A673 (cell line): ENCODE results near the gene SLC5A2. TPM values are rescaled to one million over a fixed set of nuclear protein-coding genes. Genes with fewer than 3 reads are reported as not detected.

Source experiments
- BruUV-seq: library from RNA; stranded (reverse); fragments of 400-500 nt; replicated peaks from 2 replicates; lab custom pipeline; 2021; lab: Mats Ljungman, UMichigan
- CTCF ChIA-PET: fragments of 300-600 bp; sonication (Branson Sonifier 250); formaldehyde crosslinking; loops from one replicate; lab custom pipeline; 2022; ENCODE audit warnings: antibody characterized with exemption; lab: Charles Lee
- POLR2A ChIA-PET: fragments of 300-600 bp; sonication (Branson Sonifier 250); formaldehyde crosslinking; loops from one replicate; lab custom pipeline; 2022; ENCODE audit warnings: antibody characterized with exemption; ENCODE audit not compliant: low non-redundant PET; lab: Charles Lee
- DNase-seq: peaks from one replicate; pipeline ENCODE4 v3.0.0-alpha.2; 2015; ENCODE audit warnings: low spot score
- H3K27ac ChIP-seq: fragments of 200-600 bp; sonication (generic); 2 replicates; pipeline ENCODE4 v1.5.1; 2016; ENCODE audit warnings: mixed run types, low read depth, mild to moderate bottlenecking, mixed read lengths, antibody characterized with exemption, low read length; ENCODE audit not compliant: poor library complexity, severe bottlenecking
- H3K27me3 ChIP-seq: fragments of 200-600 bp; sonication (generic); replicated peaks from 2 replicates; pipeline ENCODE4 v1.6.1; 2017; ENCODE audit warnings: mixed run types, low read depth, mild to moderate bottlenecking, mixed read lengths, antibody characterized with exemption, low read length; ENCODE audit not compliant: insufficient read depth, poor library complexity
- H3K36me3 ChIP-seq: fragments of 200-600 bp; sonication (generic); 2 replicates; pipeline ENCODE4 v1.6.1; 2016; ENCODE audit warnings: mixed run types, mild to moderate bottlenecking, mixed read lengths, antibody characterized with exemption, low read length; ENCODE audit not compliant: insufficient read depth, poor library complexity, severe bottlenecking
- H3K4me1 ChIP-seq: fragments of 200-600 bp; sonication (generic); 2 replicates; pipeline ENCODE4 v1.6.1; 2017; ENCODE audit warnings: mixed run types, mild to moderate bottlenecking, mixed read lengths, antibody characterized with exemption, low read length; ENCODE audit not compliant: insufficient read depth, poor library complexity, severe bottlenecking
- H3K4me3 ChIP-seq: fragments of 200-600 bp; sonication (generic); 2 replicates; pipeline ENCODE4 v1.5.1; 2016; ENCODE audit warnings: low read depth, mixed run types, mild to moderate bottlenecking, mixed read lengths, low read length; ENCODE audit not compliant: poor library complexity, severe bottlenecking
- H3K9me3 ChIP-seq: fragments of 200-600 bp; sonication (generic); 2 replicates; pipeline ENCODE4 v1.6.1; 2016; ENCODE audit warnings: mixed run types, low read depth, mild to moderate bottlenecking, mixed read lengths, antibody characterized with exemption, low read length; ENCODE audit not compliant: poor library complexity, severe bottlenecking
- EZH2 ChIP-seq: fragments of 200-600 bp; sonication (generic); IDR thresholded peaks from 2 replicates; pipeline ENCODE4 v1.6.1; 2017; ENCODE audit warnings: borderline replicate concordance, low read depth, mild to moderate bottlenecking, mixed read lengths, antibody characterized with exemption, low read length; ENCODE audit not compliant: poor library complexity, severe bottlenecking
- intact Hi-C: fragments of 100-400 bp; cut with micrococcal nuclease; formaldehyde crosslinking; loops from one replicate; pipeline ENCODE4 v1.10.0; 2022; ENCODE audit not compliant: unreplicated experiment
- total RNA-seq: library from RNA; stranded (reverse); gene quantifications from 2 replicates; pipeline ENCODE4 v1.2.3, GENCODE V29; 2021
- TF ChIP-seq, protein P1 (sequence below): fragments of 300-800, 200-600 bp; sonication (generic); conservative IDR thresholded peaks from 2 replicates; pipeline ENCODE4 v1.5.1; 2017; ENCODE audit warnings: low read depth, mild to moderate bottlenecking, antibody characterized with exemption, low read length, moderate library complexity, mixed read lengths

SLC5A2 gene
- total RNA-seq, 1 experiment from 2014 or later: not detected

DNA sequence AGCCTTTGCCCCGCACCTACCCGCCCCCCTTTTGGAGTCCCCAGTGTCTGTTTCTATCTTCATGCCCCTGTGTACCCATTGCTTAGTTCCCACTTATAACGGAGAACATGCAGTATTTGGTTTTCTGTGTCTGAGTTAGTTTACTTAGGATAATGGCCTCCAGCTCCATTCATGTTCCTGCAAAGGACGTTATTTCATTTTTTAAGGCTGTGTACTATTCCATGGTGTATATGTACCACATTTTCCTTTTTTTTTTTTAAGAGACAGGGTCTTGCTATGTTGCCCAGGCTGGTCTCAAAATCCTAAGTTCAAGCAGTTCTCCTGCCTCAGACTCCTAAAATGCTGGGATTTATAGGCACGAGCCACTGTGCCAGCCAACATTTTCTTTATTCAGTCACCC is 15.1 kb upstream of the SLC5A2 start:
- Histone ChIP-seq H3K36me3 (no peaks in the 10 kb centered on the region), H3K9me3 (no peaks in the 10 kb centered on the region), H3K4me1 (no peaks in the 10 kb centered on the region), H3K4me3 (no peak overlapping the region), H3K27ac (no peak overlapping the region), H3K27me3 (no peaks in the 10 kb centered on the region)
- TF ChIP-seq, protein P1, sequence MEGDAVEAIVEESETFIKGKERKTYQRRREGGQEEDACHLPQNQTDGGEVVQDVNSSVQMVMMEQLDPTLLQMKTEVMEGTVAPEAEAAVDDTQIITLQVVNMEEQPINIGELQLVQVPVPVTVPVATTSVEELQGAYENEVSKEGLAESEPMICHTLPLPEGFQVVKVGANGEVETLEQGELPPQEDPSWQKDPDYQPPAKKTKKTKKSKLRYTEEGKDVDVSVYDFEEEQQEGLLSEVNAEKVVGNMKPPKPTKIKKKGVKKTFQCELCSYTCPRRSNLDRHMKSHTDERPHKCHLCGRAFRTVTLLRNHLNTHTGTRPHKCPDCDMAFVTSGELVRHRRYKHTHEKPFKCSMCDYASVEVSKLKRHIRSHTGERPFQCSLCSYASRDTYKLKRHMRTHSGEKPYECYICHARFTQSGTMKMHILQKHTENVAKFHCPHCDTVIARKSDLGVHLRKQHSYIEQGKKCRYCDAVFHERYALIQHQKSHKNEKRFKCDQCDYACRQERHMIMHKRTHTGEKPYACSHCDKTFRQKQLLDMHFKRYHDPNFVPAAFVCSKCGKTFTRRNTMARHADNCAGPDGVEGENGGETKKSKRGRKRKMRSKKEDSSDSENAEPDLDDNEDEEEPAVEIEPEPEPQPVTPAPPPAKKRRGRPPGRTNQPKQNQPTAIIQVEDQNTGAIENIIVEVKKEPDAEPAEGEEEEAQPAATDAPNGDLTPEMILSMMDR: no peak
- ChIA-PET POLR2A (no interaction called here), CTCF (no interaction called here)
- no TSS peak for BruUV-seq
- DNase-seq: no peak
- intact Hi-C loops: no loop called here

DNA sequence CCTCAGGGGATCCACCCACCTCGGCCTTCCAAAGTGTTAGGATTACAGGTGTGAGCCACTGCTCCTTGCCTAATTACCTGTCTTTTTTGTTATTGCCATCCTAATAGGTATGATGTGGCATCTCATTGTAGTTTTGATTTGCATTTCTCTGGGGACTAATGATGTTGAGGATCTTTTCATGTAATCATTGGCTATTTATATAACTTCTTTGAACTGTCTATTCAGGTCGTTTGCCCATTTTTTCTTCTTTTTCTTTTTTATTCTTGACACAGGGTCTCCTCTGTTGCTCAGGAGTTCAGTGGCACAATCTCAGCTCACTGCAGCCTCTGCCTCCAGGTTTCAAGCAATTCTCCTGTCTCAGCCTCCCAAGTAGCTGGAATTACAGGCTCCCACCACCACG is 12.3 kb upstream of the SLC5A2 start:
- H3K27ac ChIP-seq: no peak overlapping the region
- H3K4me1 ChIP-seq: no peaks in the 10 kb centered on the region
- BruUV-seq: no TSS peak
- no peak for DNase-seq
- intact Hi-C loops: no loop called here
- H3K36me3 ChIP-seq: no peaks in the 10 kb centered on the region
- no peaks in the 10 kb centered on the region for H3K9me3 ChIP-seq
- CTCF ChIA-PET: no interaction called here
- TF ChIP-seq, protein P1: no peak
- no peak for TF ChIP-seq EZH2
- H3K4me3 ChIP-seq: no peak overlapping the region
- no peaks in the 10 kb centered on the region for H3K27me3 ChIP-seq
- POLR2A ChIA-PET: no interaction called here

DNA sequence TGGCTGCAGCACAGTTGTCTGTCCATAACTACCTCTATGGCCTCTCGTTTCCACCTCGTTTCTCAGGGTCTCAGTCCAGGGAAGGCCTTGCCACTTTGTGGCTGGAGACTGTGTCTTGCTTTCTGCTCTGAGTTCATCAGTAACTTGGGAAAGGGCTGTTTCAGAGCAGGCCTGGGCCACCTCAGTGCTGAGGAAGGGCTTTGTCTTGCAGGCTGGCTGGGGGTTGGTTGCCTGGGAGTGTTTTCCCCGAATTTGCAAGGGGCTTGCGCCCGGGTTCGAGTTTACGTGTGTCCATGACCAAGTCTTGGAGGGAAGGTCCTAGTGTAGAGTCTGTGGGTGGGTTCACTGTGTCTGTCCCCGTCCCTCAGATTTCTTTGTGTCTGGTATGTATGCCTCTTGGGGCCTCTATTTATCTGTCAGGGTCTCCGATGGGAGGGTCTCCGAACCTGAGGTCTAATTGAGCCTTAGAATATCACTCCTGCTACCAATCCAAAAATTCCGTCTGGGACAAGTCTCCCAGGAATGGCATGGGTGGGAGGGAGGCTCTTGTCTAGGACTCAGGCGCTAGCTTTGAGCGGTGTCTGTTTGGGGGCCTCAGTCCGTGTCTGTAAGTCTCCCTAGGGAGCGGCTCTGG is 11.6 kb upstream of the SLC5A2 start:
- H3K4me3 ChIP-seq: peak overlapping the region; percentile 60
- H3K9me3 ChIP-seq: no peaks in the 10 kb centered on the region
- no TSS peak for BruUV-seq
- intact Hi-C loops: no loop called here
- H3K27me3 ChIP-seq: no peaks in the 10 kb centered on the region
- H3K4me1 ChIP-seq: no peaks in the 10 kb centered on the region
- no peak for DNase-seq
- H3K27ac ChIP-seq: no peak overlapping the region
- POLR2A ChIA-PET: no interaction called here
- CTCF ChIA-PET: interaction anchor here (0.6 kb wide), 2 partner anchors 10 to 544 kb away, joined by 4 read pairs; no protein-coding TSS in a partner anchor
- no peaks in the 10 kb centered on the region for H3K36me3 ChIP-seq
- TF ChIP-seq, protein P1: no peak
- TF ChIP-seq EZH2: no peak
